ENCODE data around the gene POLD2. TPM values are rescaled to one million over a fixed set of nuclear protein-coding genes. Genes with fewer than 3 reads are reported as not detected.

POLD2 gene
- total and polyA plus RNA-seq, 2 of the 8 experiments (the other 6 are each of a cell fraction or from before 2014, with no cell fraction given): 148 to 214 TPM

DNA sequence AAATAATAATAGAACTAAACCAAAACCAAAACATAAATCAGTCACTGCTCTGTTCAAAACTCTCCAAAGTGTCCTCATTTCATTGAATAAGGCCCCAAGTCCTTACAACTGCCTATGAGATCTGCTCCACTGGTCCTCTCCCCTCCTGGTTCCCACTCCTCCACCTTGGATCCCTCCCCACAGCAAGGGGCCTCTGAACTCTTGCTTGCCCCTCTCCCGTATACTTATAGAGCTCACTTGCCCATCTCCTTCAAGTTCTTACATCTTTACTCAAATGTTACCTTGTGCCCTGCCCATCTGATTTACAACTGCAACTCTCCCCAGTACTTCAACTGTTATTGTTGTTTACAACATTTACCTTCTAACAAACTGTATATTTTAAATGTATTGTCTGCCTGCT, 819 bp downstream of the POLD2 start (continued):
- TF ChIP-seq, protein P1, sequence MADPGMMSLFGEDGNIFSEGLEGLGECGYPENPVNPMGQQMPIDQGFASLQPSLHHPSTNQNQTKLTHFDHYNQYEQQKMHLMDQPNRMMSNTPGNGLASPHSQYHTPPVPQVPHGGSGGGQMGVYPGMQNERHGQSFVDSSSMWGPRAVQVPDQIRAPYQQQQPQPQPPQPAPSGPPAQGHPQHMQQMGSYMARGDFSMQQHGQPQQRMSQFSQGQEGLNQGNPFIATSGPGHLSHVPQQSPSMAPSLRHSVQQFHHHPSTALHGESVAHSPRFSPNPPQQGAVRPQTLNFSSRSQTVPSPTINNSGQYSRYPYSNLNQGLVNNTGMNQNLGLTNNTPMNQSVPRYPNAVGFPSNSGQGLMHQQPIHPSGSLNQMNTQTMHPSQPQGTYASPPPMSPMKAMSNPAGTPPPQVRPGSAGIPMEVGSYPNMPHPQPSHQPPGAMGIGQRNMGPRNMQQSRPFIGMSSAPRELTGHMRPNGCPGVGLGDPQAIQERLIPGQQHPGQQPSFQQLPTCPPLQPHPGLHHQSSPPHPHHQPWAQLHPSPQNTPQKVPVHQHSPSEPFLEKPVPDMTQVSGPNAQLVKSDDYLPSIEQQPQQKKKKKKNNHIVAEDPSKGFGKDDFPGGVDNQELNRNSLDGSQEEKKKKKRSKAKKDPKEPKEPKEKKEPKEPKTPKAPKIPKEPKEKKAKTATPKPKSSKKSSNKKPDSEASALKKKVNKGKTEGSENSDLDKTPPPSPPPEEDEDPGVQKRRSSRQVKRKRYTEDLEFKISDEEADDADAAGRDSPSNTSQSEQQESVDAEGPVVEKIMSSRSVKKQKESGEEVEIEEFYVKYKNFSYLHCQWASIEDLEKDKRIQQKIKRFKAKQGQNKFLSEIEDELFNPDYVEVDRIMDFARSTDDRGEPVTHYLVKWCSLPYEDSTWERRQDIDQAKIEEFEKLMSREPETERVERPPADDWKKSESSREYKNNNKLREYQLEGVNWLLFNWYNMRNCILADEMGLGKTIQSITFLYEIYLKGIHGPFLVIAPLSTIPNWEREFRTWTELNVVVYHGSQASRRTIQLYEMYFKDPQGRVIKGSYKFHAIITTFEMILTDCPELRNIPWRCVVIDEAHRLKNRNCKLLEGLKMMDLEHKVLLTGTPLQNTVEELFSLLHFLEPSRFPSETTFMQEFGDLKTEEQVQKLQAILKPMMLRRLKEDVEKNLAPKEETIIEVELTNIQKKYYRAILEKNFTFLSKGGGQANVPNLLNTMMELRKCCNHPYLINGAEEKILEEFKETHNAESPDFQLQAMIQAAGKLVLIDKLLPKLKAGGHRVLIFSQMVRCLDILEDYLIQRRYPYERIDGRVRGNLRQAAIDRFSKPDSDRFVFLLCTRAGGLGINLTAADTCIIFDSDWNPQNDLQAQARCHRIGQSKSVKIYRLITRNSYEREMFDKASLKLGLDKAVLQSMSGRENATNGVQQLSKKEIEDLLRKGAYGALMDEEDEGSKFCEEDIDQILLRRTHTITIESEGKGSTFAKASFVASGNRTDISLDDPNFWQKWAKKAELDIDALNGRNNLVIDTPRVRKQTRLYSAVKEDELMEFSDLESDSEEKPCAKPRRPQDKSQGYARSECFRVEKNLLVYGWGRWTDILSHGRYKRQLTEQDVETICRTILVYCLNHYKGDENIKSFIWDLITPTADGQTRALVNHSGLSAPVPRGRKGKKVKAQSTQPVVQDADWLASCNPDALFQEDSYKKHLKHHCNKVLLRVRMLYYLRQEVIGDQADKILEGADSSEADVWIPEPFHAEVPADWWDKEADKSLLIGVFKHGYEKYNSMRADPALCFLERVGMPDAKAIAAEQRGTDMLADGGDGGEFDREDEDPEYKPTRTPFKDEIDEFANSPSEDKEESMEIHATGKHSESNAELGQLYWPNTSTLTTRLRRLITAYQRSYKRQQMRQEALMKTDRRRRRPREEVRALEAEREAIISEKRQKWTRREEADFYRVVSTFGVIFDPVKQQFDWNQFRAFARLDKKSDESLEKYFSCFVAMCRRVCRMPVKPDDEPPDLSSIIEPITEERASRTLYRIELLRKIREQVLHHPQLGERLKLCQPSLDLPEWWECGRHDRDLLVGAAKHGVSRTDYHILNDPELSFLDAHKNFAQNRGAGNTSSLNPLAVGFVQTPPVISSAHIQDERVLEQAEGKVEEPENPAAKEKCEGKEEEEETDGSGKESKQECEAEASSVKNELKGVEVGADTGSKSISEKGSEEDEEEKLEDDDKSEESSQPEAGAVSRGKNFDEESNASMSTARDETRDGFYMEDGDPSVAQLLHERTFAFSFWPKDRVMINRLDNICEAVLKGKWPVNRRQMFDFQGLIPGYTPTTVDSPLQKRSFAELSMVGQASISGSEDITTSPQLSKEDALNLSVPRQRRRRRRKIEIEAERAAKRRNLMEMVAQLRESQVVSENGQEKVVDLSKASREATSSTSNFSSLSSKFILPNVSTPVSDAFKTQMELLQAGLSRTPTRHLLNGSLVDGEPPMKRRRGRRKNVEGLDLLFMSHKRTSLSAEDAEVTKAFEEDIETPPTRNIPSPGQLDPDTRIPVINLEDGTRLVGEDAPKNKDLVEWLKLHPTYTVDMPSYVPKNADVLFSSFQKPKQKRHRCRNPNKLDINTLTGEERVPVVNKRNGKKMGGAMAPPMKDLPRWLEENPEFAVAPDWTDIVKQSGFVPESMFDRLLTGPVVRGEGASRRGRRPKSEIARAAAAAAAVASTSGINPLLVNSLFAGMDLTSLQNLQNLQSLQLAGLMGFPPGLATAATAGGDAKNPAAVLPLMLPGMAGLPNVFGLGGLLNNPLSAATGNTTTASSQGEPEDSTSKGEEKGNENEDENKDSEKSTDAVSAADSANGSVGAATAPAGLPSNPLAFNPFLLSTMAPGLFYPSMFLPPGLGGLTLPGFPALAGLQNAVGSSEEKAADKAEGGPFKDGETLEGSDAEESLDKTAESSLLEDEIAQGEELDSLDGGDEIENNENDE (IDR thresholded peaks at IDR 0.05; ENCODE audit: insufficient replicate concordance, low read length): no peak
- TF ChIP-seq SUZ12 (IDR thresholded peaks at IDR 0.05; ENCODE audit: low read length) (no peak), RFX5 (IDR thresholded peaks at IDR 0.05; ENCODE audit: borderline replicate concordance, low read depth, low read length) (no peak), CBX5 (IDR thresholded peaks at IDR 0.05; ENCODE audit: low read depth, low read length) (no peak), GABPA (IDR thresholded peaks at IDR 0.05; ENCODE audit: borderline replicate concordance, insufficient read depth, low read length) (no peak)

All from H1 (cell line).